ENCODE data around the gene AGBL1. TPM values are rescaled to one million over a fixed set of nuclear protein-coding genes. Genes with fewer than 3 reads are reported as not detected.

AGBL1 gene
- total RNA-seq, 1 experiment from 2014 or later, result not detected

GRCh38 chr15:86690566-86690965 is 610.9 kb downstream of the AGBL1 start:
- Histone ChIP-seq H4K20me1 (ENCODE audit: insufficient read depth) (no peaks in the 10 kb centered on the region; the same call in 1 of the 2 replicates), H3K36me3 (ENCODE audit: low read depth) (no peaks in the 10 kb centered on the region), H3K79me2 (ENCODE audit: low read depth) (no peaks in the 10 kb centered on the region), H3K4me3 (no peak overlapping the region), H3K27ac (no peak overlapping the region), H3K4me2 (no peak overlapping the region), H2AFZ (no peak overlapping the region), H3F3A (ENCODE audit: insufficient read depth, low read depth) (no peaks in the 10 kb centered on the region), H3K4me1 (replicated peaks; ENCODE audit: insufficient read depth) (no peaks in the 10 kb centered on the region), H3K27me3 (ENCODE audit: insufficient read depth, low read depth) (no peaks in the 10 kb centered on the region), H3K9me3 (ENCODE audit: insufficient read depth, low read depth) (no peaks in the 10 kb centered on the region), H3K9me2 (ENCODE audit: insufficient read depth) (no peaks in the 10 kb centered on the region)
- intact Hi-C loops (cut with micrococcal nuclease; ENCODE audit: unreplicated experiment), result no loop called here
- BruUV-seq (replicated peaks), result no TSS peak
- TF ChIP-seq CTCF (conservative IDR thresholded peaks at IDR 0.05) (no peak), EZH2 (IDR thresholded peaks at IDR 0.05; ENCODE audit: low read depth) (no peak)
- no peak for DNase-seq
- ChIA-PET POLR2A (ENCODE audit: unreplicated experiment) (no interaction called here), CTCF (no interaction called here)

GRCh38 chr15:86691091-86691663 is 611.5 kb downstream of the AGBL1 start:
- no peak for DNase-seq
- H3K27me3 ChIP-seq (ENCODE audit: insufficient read depth, low read depth), result no peaks in the 10 kb centered on the region
- H3F3A ChIP-seq (ENCODE audit: insufficient read depth, low read depth), result no peaks in the 10 kb centered on the region
- intact Hi-C loops (cut with micrococcal nuclease; ENCODE audit: unreplicated experiment), result no loop called here
- no peaks in the 10 kb centered on the region for H3K9me3 ChIP-seq (ENCODE audit: insufficient read depth, low read depth)
- H3K9me2 ChIP-seq (ENCODE audit: insufficient read depth), result no peaks in the 10 kb centered on the region
- CTCF ChIA-PET, result no interaction called here
- no peak overlapping the region for H3K4me3 ChIP-seq
- BruUV-seq (replicated peaks), result no TSS peak
- no peaks in the 10 kb centered on the region for H3K36me3 ChIP-seq (ENCODE audit: low read depth)
- no peak overlapping the region for H2AFZ ChIP-seq
- POLR2A ChIA-PET (ENCODE audit: unreplicated experiment), result no interaction called here
- TF ChIP-seq EZH2 (IDR thresholded peaks at IDR 0.05; ENCODE audit: low read depth) (no peak), CTCF (conservative IDR thresholded peaks at IDR 0.05) (no peak; the same call in 1 of the 2 replicates)
- no peaks in the 10 kb centered on the region for H3K79me2 ChIP-seq (ENCODE audit: low read depth)
- H4K20me1 ChIP-seq (ENCODE audit: insufficient read depth), result no peaks in the 10 kb centered on the region; the same call in 1 of the 2 replicates
- no peak overlapping the region for H3K4me2 ChIP-seq
- no peaks in the 10 kb centered on the region for H3K4me1 ChIP-seq (replicated peaks; ENCODE audit: insufficient read depth)
- H3K27ac ChIP-seq, result no peak overlapping the region

- H3K36me3 ChIP-seq (ENCODE audit: low read depth), result no peaks in the 10 kb centered on the region
- ChIA-PET CTCF (no interaction called here), POLR2A (ENCODE audit: unreplicated experiment) (no interaction called here)
- H3K4me2 ChIP-seq, result no peak overlapping the region
- H3K4me3 ChIP-seq, result no peak overlapping the region
- TF ChIP-seq EZH2 (IDR thresholded peaks at IDR 0.05; ENCODE audit: low read depth) (no peak), CTCF (conservative IDR thresholded peaks at IDR 0.05) (no peak)
- intact Hi-C loops (cut with micrococcal nuclease; ENCODE audit: unreplicated experiment), result no loop called here
- no peaks in the 10 kb centered on the region for H3K4me1 ChIP-seq (replicated peaks; ENCODE audit: insufficient read depth)
- H4K20me1 ChIP-seq (ENCODE audit: insufficient read depth), result no peaks in the 10 kb centered on the region
- no peaks in the 10 kb centered on the region for H3F3A ChIP-seq (ENCODE audit: insufficient read depth, low read depth)
- no TSS peak for BruUV-seq (replicated peaks)
- H2AFZ ChIP-seq, result no peak overlapping the region
- H3K9me3 ChIP-seq (ENCODE audit: insufficient read depth, low read depth), result no peaks in the 10 kb centered on the region
- H3K27me3 ChIP-seq (ENCODE audit: insufficient read depth, low read depth), result no peaks in the 10 kb centered on the region
- H3K9me2 ChIP-seq (ENCODE audit: insufficient read depth), result no peaks in the 10 kb centered on the region
- no peaks in the 10 kb centered on the region for H3K79me2 ChIP-seq (ENCODE audit: low read depth)
- H3K27ac ChIP-seq, result no peak overlapping the region
- no peak for DNase-seq
Observed at GRCh38 chr15:86700864-86701610, 621.4 kb downstream of the AGBL1 start.

All from PC-9 (cell line).